Keratinocyte (primary cell): ENCODE measurements around the gene NRSN2. TPM values are rescaled to one million over a fixed set of nuclear protein-coding genes. Genes with fewer than 3 reads are reported as not detected.

Experiments
- DNase-seq: peaks from one replicate; pipeline ENCODE4 v3.0.0-alpha.2; 2011; ENCODE audit warnings: low read depth, missing footprints, low spot score
- FAIRE-seq: peaks from 2 replicates; lab custom pipeline; 2011; peaks lifted over from hg19 to GRCh38; lab: Jason Lieb, UNC
- H2AFZ ChIP-seq: 2 replicates; pipeline ENCODE4 v1.6.0; 2012; ENCODE audit warnings: low read length, control low read depth, inconsistent platforms; ENCODE audit not compliant: control insufficient read depth
- H3K27ac ChIP-seq: 2 replicates; pipeline ENCODE4 v1.5.1; 2011; ENCODE audit warnings: low read length; ENCODE audit not compliant: control insufficient read depth, insufficient read depth
- H3K27me3 ChIP-seq: 3 replicates; pipeline ENCODE4 v1.6.0; 2011; ENCODE audit warnings: low read length; ENCODE audit not compliant: control insufficient read depth, insufficient read depth; ENCODE audit errors: extremely low read depth
- H3K36me3 ChIP-seq, 2 experiments: 2 replicates in 1 of 2; 3 replicates in 1 of 2; pipeline ENCODE4 v1.5.1; 2011; ENCODE audit warnings: low read length in 2 of 2, mild to moderate bottlenecking in 1 of 2; ENCODE audit not compliant: control insufficient read depth in 2 of 2, insufficient read depth in 2 of 2; ENCODE audit errors: extremely low read depth in 1 of 2
- H3K4me1 ChIP-seq: 3 replicates; pipeline ENCODE4 v1.5.1; 2011; ENCODE audit warnings: low read length; ENCODE audit not compliant: control insufficient read depth, insufficient read depth; ENCODE audit errors: extremely low read depth
- H3K4me2 ChIP-seq: 3 replicates; pipeline ENCODE4 v1.6.0; 2011; ENCODE audit warnings: low read depth, low read length; ENCODE audit not compliant: control insufficient read depth, insufficient read depth; ENCODE audit errors: extremely low read depth
- H3K4me3 ChIP-seq, 3 experiments: fragments of 200-600 bp in 1 of 3; sonication (generic) in 1 of 3; 2 replicates in 2 of 3; 3 replicates in 1 of 3; pipeline ENCODE4 v1.5.1; 2011 to 2016; ENCODE audit warnings: low read length in 3 of 3, mild to moderate bottlenecking in 3 of 3, control low read depth in 2 of 3, inconsistent platforms in 1 of 3, low read depth in 1 of 3, mixed read lengths in 1 of 3, mixed run types in 1 of 3, moderate library complexity in 1 of 3; ENCODE audit not compliant: control insufficient read depth in 2 of 3, insufficient read depth in 2 of 3; ENCODE audit errors: extremely low read depth in 1 of 3
- H3K79me2 ChIP-seq: 2 replicates; pipeline ENCODE4 v1.6.0; 2012; ENCODE audit warnings: low read length; ENCODE audit not compliant: control insufficient read depth, insufficient read depth
- H3K9ac ChIP-seq: 3 replicates; pipeline ENCODE4 v1.6.0; 2011; ENCODE audit warnings: low read length; ENCODE audit not compliant: control insufficient read depth, insufficient read depth; ENCODE audit errors: extremely low read depth
- H3K9me1 ChIP-seq: 3 replicates; pipeline ENCODE4 v1.6.0; 2011; ENCODE audit warnings: low read length; ENCODE audit not compliant: control insufficient read depth, insufficient read depth; ENCODE audit errors: extremely low read depth
- H3K9me3 ChIP-seq: 2 replicates; pipeline ENCODE4 v1.5.1; 2012; ENCODE audit warnings: low read depth, low read length; ENCODE audit not compliant: control insufficient read depth
- H4K20me1 ChIP-seq: 3 replicates; pipeline ENCODE4 v1.6.0; 2011; ENCODE audit warnings: low read length; ENCODE audit not compliant: control insufficient read depth, insufficient read depth; ENCODE audit errors: extremely low read depth
- EZH2 ChIP-seq: IDR thresholded peaks from one replicate; pipeline ENCODE4 v1.6.1; 2012; ENCODE audit warnings: inconsistent platforms, mild to moderate bottlenecking, low read length, moderate library complexity
- dilution Hi-C: fragments of 300-500 bp; cut with MboI; formaldehyde crosslinking; loops from one replicate; pipeline ENCODE4 v1.7.0; 2020; ENCODE audit warnings: low sequenced_read_pairs; ENCODE audit not compliant: extremely low pct_ligation_motif_present
- polyA plus RNA-seq, 5 experiments: library from polyadenylated mRNA; depleted of rRNA in 3 of 5; stranded (reverse) in 3 of 5; stranded (forward) in 1 of 5; unstranded in 1 of 5; fragments of >200 nt; gene quantifications; 1 replicate in 1 of 5; 2 replicates in 3 of 5; 3 replicates in 1 of 5; pipeline versions ENCODE4 v1.2.1 to v1.2.3, GENCODE V29; 2011 to 2012; ENCODE audit warnings: missing spikeins in 2 of 5, low read depth in 1 of 5, low replicate concordance in 1 of 5
- TF ChIP-seq, protein P1 (sequence below), 3 experiments: IDR thresholded peaks in 1 of 3; conservative IDR thresholded peaks in 1 of 3; optimal IDR thresholded peaks in 1 of 3; 2 replicates in 2 of 3; 3 replicates in 1 of 3; pipeline versions ENCODE3 to v1.5.1; 2011; ENCODE audit warnings: low read length in 3 of 3, mild to moderate bottlenecking in 3 of 3, moderate library complexity in 2 of 3, control low read depth in 1 of 3, inconsistent platforms in 1 of 3; ENCODE audit not compliant: insufficient read depth in 2 of 3; ENCODE audit errors: extremely low read depth in 1 of 3

The NRSN2 gene
- polyA plus RNA-seq, 1 donor (not counting 4 experiments of a cell fraction or from before 2014, with no cell fraction given), result 10.4 TPM

- no peak overlapping the region for H3K9ac ChIP-seq
- H2AFZ ChIP-seq, result no peak overlapping the region
- H3K27ac ChIP-seq, result no peak overlapping the region
- H3K9me3 ChIP-seq, result peaks cover 11% of the 10 kb centered on the region
- H3K9me1 ChIP-seq, result no peaks in the 10 kb centered on the region
- DNase-seq (peak; percentile 93), FAIRE-seq (no peak)
- no peak overlapping the region for H3K4me2 ChIP-seq
- dilution Hi-C loops, result no loop called here
- no peaks in the 10 kb centered on the region for H4K20me1 ChIP-seq
- H3K4me1 ChIP-seq, result no peaks in the 10 kb centered on the region
- no peak for TF ChIP-seq EZH2
- TF ChIP-seq, protein P1, sequence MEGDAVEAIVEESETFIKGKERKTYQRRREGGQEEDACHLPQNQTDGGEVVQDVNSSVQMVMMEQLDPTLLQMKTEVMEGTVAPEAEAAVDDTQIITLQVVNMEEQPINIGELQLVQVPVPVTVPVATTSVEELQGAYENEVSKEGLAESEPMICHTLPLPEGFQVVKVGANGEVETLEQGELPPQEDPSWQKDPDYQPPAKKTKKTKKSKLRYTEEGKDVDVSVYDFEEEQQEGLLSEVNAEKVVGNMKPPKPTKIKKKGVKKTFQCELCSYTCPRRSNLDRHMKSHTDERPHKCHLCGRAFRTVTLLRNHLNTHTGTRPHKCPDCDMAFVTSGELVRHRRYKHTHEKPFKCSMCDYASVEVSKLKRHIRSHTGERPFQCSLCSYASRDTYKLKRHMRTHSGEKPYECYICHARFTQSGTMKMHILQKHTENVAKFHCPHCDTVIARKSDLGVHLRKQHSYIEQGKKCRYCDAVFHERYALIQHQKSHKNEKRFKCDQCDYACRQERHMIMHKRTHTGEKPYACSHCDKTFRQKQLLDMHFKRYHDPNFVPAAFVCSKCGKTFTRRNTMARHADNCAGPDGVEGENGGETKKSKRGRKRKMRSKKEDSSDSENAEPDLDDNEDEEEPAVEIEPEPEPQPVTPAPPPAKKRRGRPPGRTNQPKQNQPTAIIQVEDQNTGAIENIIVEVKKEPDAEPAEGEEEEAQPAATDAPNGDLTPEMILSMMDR (optimal IDR thresholded peaks at IDR 0.05 in 1 of 3, IDR thresholded peaks at IDR 0.05 in 1 of 3, conservative IDR thresholded peaks at IDR 0.05 in 1 of 3; ENCODE audit: extremely low read depth in 1 of 3, insufficient read depth in 2 of 3, low read length in 3 of 3), result no peak
- H3K79me2 ChIP-seq, result no peaks in the 10 kb centered on the region
- H3K36me3 ChIP-seq, result no peaks in the 10 kb centered on the region
- H3K27me3 ChIP-seq, result no peaks in the 10 kb centered on the region
- H3K4me3 ChIP-seq, result no peak overlapping the region
Observed at GRCh38 chr20:341682-342081, 5.2 kb upstream of the NRSN2 start.

GRCh38 chr20:343107-343506 lies 3.8 kb upstream of the NRSN2 start:
- FAIRE-seq (no peak), DNase-seq (no peak)
- dilution Hi-C loops, result no loop called here
- H3K4me2 ChIP-seq, result no peak overlapping the region
- H3K36me3 ChIP-seq, result no peaks in the 10 kb centered on the region
- no peak overlapping the region for H2AFZ ChIP-seq
- H3K9me1 ChIP-seq, result no peaks in the 10 kb centered on the region
- H3K9me3 ChIP-seq, result peaks cover 11% of the 10 kb centered on the region
- no peak overlapping the region for H3K9ac ChIP-seq
- no peak overlapping the region for H3K4me3 ChIP-seq
- no peaks in the 10 kb centered on the region for H4K20me1 ChIP-seq
- no peaks in the 10 kb centered on the region for H3K4me1 ChIP-seq
- H3K79me2 ChIP-seq, result no peaks in the 10 kb centered on the region
- H3K27ac ChIP-seq, result no peak overlapping the region
- TF ChIP-seq, protein P1 (optimal IDR thresholded peaks at IDR 0.05 in 1 of 3, IDR thresholded peaks at IDR 0.05 in 1 of 3, conservative IDR thresholded peaks at IDR 0.05 in 1 of 3; ENCODE audit: extremely low read depth in 1 of 3, insufficient read depth in 2 of 3, low read length in 3 of 3), result no peak
- no peak for TF ChIP-seq EZH2
- H3K27me3 ChIP-seq, result no peaks in the 10 kb centered on the region
